ENCODE data around the gene SH2D2A.
A peak's percentile ranks its signal among the peaks of the same experiment; 100 is the strongest.

The SH2D2A gene

DNA sequence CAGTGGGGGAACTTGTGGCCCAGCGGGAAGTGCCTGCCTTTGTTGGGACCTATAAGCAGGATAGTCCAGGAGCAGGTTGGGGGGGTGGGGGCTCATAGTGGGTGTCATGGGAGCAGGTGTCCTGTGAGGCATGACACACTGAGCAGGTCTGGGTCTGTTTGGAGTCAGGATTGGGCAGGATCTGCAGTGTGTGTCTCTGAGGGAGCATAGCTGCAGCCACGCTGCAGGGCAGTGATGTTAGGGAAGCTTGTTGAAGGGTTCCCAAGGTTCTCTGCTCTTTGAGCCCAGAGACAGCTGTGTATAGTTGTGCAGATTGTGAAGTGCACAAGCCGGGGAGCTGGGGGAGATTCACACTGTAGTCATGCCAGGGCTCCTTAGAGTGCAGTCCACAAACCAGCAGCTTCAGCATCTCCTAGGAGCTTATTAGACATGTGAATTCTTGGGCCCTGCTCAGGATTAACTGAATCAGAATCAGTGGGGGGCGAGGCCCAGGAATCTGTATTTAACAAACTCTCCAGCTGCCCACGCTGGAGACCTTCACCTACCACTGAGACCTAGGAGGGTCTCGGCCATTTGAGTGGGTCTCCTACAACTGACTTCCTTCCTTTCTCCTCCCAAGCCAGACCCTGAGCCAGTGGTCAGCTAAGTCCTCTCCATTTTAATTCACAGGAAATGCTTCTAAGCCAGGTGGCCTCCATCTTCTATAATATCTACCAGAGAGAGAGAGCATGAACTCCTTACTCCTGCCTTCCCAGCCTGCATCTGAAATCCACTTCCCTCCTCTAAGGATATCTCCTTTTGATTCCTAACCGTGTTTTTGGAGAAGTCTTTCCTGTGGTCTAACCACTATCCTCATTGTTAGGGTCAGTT, 31.2 kb upstream of the SH2D2A start:
- no peak for DNase-seq (ENCODE audit: low spot score)

DNA sequence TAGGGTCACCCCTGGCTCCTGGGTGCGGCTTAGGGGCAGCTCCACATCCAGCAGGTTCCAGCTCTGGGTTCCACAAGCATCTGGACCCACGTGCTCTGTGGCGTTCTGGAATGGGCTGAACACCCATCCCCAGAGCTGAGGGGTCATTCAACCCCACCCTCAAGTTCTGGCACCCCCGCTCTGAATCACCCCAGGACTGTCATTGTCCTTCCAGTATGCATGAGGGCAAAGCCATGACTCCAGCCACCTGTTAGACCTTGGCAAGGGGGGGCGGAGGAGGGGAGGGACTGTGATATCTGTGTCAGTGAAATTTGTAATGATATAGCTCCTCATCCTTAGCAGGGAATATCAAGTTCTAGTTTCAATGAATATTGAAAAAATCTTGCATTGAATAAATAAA, 30.0 kb upstream of the SH2D2A start:
- DNase-seq (ENCODE audit: low spot score): no peak

DNA sequence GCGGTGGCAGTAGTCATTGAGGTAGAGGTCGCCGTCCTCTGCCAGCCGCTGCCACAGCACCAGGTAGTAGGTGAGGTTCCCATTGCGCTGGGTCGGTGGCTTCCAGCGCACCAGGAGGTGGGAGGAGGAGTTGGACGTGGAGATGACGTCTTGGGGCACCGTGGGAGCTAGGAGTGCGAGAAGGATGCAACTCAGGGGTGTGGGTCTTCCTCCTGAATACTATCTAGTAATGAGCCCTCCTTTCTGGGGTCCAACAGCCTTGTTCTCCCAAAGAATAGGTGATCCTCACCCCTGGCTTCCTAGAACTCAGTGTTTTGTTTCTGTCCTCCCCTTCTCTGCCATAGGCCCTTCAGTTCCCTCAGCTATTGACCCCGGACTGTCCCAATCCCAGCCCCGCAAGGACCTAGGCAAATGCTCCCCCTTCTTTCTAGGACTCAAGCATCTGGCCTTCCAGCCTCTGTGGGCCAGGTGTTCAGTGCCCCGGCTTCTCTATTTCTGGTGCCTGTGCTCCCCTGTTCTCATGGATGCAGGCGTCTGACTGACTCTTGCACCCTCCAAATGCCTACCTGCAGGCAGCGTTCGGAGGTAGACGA, 29.4 kb upstream of the SH2D2A start:
- no peak for DNase-seq (ENCODE audit: low spot score)

DNA sequence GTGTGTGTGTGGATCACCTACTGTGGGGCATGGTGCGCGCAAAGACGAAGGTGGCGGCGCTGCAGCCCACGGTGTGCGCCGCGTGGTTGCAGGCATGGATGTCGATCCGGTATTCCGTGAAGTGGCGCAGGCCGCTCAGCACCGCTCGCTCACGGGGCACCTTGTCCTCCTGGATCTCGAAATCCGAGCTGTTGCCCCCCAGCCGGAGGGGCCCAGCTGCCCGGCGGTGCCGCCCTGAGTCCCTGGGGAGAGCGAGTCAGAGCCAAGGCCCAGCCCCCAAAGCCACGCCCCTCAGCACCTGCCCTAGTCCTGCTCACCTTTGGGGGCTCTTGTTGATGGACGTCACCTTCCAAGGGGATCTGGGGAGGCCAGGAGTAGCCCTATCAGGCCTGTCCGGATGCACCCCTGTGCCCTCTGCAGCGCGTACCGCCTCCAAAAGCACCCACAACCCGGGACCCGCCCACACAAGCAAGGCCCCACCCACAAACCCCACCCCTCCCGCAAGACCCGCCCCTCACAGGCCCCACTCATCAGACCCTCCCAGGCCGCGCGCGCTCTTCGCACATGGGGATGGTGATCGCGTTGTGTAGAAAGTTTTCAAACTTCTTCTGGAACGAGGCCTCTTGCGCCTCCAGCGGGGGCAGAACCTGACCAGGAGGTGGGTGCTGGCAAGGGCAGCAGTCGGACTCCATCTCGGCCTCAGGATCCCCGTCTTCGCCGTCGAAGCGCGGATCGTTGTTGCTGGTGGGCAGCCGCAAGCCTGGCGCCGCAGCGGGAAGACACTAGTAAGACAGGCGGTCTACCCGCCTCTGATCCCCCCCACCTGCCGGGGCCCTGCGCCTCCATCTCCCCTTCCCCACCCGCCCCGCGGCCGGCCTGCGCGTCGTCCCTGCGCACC, 28.7 kb upstream of the SH2D2A start:
- peak; percentile 33 for DNase-seq (ENCODE audit: low spot score)

DNA sequence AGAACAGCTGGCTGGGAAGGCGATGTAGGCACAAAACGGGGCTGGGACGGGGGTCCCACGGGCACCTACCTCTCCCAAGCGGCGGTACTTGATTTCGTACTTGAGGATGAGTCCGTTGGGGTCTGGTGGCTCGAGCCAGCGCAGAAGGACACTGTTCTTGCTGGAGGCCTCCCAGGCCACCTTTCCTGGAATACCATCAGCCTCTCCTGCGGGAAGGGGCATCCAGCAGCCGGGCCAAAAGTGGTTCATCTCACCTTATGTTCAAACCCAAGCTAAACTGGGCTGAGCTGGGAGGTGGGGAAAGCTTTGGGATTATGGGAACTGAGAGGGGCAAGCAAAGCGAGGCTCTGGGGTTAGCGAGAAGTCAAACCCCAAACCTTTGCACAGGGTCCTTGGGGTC, 28.0 kb upstream of the SH2D2A start:
- no peak for DNase-seq (ENCODE audit: low spot score)

DNA sequence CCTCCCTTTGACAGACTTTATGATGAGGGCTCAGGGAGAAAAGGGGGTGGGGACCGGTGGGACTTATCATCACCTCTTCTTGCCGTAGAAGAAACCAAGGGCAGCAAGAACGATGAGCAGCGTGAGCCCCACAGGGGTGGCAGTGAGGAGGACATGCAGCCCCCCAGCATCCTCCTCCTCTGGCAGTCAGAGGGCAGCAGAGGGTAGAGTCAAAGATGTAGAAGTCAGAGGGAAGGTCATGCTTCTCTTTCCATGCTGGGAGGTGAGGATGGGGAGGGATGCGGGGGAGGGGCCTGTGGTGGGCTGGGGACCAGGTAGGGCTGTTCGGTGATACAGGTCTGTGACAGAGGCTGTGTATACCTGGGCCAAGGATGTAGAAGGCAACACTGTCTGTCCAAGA, 27.5 kb upstream of the SH2D2A start:
- no peak for DNase-seq (ENCODE audit: low spot score)

DNA sequence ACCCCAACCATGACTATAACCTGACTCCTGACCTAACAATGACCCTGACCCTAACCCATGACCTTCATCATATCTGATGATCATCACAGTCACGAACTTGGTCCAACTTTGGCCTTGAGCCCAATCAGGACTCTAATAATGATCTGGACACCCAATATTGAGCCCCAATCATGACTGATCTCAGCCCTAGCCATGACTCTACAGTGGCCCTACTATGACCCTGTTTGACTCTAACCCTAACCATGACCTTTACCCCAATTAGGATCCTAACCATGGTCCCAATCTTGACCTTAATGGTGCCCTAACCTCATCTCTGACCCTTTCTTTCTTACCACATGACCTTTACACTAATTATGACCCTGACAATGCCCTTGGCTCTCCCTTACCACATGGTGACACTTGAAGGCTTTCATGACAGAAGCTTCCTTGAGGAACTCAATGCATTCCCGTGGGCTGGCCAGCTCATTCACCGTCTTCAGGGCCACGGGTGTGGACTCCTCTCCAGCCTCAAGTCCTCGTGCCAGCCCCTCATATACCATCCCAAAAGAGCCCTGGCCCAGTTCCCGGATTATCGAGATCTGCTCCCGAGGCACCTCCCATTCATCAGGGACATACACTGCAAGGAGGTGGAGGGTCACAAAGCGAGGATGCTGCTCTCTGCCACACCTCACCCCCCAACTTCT, 26.1 kb upstream of the SH2D2A start:
- no peak for DNase-seq (ENCODE audit: low spot score)

DNA sequence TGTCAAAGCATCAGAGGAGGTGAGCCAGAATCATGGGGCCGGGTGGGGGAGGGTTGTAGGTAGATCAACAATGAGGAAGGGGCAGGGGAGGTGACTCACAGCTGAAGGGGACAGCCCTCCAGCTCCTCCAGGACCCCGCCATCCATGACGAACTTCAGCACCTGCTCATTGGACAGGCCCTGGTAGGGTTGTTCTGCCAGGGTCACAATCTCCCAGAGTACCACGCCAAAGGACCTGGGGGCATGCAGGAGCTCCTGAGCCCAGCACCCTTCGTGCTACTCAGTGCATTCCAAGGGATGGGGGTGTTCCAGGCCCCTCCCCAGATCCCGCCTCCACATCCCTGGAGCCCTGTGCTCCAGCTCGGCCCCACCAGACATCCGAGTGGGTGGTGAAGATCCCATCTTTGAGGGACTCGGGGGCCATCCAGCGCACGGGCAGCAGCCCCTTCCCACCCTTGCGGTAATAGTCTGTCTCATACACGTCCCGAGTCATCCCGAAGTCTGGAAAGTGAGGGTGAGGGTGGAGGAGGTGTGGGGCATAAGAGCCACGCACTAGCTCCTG, 24.7 kb upstream of the SH2D2A start:
- DNase-seq (ENCODE audit: low spot score): no peak

DNA sequence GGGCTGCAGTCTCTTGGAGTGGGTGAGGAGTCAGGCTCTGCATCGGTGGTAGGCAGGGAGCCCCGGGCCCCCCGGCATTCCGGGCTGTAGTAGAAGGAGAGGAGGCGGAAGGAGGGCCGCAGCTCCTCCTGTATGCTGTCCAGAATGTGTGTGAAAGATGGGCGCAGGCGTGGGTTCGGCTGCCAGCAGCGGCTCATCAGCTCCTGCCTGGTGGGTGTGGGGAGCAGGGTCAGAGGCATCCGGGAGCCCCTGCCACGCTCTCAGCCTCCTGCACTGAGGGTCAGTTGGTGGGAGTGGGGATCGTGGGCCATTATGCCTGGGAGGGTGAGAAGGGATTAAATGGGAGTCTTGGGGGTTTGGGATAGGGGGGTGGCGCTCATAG, 24.2 kb upstream of the SH2D2A start:
- DNase-seq (ENCODE audit: low spot score): no peak

DNA sequence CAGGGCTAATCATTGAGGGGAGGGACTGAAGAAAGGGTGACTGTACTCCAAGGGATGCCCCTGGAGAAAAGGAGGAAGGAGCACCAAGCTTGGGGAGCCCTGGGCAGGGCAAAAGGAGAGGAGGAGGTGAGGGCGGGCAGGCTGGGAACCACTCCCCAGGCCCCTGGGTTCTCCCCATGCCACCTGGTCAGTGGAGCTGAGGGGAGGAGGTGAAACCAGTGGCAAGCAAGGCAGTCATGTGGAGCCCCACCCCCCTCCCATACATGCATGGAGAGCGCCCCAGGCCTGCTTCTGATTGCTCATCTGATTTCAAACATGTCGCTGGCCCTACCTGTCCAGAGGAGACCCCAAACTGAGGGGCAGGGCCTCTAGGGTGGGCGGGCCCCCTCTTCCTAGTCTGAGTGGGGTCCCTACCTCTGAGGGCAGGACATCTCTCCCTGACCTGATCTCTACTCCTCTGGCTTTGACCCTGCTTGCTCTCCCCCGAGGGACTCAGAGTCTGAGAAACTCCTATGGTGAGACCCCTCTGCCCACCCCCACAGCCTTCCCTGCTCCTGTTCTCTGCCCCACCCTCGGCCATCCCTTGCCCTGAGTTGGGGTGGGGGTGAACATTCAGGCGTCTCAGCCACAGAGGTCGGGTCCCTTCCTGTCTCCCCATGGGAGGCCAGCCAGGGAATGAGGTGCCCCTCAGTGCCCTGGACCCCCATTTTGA, 23.7 kb upstream of the SH2D2A start:
- no peak for DNase-seq (ENCODE audit: low spot score)

DNA sequence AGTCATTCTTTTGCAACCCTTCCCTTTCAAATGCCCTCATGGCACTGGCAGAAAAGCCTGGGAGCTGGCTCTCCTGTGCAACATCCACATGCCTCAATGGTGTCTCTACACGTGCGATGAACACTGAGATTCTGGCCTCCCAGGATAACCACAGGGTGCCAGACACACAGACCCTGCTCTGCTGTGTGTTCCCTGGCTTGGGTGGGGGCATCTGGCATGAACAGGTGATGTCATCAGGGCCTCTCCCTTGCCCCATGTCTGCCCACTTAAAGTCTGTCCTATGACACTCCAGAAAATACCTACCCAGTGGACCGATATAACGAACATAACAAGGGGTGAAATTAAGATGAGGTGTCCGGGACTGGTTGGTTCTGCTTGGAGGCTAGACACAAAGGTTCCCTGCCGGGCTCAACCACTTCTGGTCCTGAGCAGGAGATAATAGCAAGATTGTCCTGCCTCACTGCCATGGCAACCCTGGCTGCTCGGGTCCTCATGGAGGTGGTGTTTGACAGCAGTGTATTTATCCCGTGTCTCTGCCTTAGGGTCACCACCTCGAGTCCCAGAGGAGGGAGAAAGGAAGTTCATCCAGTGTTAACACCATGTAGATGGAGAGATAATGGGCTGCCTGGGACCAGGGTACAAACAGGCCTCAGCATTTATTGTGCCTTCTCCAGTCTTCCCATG, 22.9 kb upstream of the SH2D2A start:
- DNase-seq (ENCODE audit: low spot score): no peak

DNA sequence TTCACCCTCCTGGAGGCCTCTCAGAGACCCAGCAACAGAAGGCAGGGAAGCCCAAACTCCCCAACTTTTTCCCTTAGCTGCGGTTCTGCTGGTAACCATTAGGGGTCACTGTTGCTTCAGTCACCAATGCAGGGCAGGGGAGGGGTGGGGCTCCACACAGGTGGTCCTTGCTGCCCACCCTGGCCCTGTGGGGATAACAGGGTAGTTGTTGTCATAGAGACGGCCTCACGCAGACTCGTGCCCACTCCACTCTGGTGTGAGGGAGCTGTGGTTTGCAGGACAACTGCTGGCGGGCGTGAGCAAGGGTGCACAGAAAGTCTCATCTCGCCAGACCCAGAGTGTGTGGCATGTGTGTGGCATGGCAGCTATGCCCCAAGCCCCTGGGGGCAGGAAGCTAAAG, 22.3 kb upstream of the SH2D2A start:
- peak; percentile 72 for DNase-seq (ENCODE audit: low spot score)

DNA sequence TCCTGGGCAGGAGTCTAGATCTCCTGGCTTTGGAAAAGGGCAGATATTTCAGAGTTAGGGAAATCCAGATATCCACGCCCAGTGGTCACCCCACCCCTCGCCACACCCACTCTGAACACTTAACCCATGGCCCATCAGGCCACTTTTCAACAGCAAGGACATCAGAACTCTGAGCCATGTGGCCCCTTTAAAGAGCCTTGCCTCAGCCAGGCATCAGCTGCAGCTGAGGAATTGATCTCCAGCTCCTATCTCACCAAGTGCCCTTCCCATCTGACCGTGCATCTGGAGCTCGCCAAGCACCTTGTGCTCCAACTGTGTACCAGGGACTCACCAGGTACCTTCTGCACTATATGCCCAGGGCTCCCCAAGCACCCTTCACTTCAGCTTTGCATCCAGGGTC, 20.2 kb upstream of the SH2D2A start:
- DNase-seq (ENCODE audit: low spot score): no peak

DNA sequence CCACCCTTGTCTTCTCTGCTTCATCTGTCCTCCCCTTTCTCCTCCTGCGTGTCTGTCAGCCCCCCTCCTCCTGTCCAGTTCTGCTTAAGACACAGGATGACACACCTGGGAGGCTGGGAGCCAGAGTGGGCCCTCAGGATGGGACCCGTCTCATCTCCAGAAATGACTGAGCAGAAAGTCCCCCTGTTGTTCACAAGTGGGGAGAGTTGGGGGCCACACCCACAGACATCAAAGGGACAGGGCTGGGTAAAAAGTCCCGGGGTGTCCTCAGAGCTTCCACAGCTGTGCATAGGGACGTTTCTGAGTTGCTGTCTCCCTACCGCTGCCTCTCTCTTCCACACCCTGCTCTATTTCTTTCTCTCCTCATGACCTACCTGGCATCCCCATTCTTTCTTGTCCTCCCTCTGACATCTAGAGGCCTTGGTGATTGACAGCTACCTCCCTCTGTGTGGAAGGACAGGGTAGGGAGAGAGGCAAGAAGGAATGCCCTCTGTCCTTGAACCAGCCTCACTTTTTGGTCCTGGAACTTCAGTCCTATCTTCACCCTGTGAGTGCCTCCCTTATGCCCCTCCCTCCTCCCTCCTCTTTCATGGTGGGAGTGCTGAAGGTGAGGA, 19.5 kb upstream of the SH2D2A start:
- DNase-seq (ENCODE audit: low spot score): no peak

DNA sequence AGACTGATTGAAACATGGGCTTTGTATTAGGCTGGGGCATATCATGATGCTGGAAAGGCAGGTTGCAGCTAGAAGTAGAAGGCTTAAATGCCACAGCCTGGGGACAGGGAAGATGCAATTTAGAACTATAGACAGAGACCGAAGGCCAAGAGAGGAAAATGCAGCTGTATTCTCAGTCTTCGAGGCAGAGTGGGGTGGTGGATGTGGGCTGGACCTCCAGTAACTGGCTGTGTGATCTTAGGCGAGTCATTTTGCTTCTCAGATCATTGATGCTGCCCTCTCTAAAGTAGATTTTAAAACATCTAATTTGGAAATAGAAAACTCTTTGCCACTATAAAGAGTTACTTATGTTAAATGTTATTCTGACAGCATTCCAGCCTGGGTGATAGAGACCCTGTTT, 17.7 kb upstream of the SH2D2A start:
- DNase-seq (ENCODE audit: low spot score): no peak

DNA sequence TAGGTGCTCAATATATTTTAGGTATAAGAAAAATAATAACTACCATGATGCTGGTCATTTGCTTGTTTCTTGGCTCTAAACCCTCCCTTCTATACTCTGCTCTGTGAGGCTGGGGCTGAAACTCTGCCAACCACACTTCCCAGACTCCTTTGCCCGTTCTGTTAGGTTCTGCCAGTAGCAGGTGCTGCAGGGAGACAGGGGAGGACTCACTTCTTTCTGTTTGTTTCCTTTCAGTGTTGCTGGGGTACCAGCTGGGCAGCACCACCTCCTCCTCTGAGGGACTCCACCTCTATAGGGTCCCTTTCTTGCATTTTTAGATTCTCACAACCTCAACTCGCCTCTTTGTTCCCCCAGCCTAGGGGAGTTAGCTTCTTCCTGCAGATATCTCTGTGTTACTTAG, 17.0 kb upstream of the SH2D2A start:
- DNase-seq (ENCODE audit: low spot score): no peak

DNA sequence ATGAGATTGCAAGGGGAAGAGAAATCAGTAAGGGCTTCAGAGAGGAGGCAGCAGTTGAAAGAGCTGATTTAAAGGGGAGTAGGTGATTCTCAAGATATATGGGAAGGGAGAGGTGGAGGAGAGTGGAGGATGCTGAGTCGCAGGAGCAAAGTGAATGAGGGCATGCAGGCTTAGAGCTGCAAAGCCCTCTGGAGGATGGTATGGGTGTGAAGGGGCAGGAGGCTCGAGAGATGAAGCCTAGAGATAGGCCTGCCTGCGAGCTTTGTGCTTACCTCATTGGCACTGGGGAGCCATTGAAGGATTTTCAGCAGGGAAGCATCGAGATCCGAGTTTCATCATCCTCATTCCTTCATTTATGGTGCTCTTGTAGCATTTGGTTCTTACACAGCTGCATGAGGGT, 15.8 kb upstream of the SH2D2A start:
- no peak for DNase-seq (ENCODE audit: low spot score)

DNA sequence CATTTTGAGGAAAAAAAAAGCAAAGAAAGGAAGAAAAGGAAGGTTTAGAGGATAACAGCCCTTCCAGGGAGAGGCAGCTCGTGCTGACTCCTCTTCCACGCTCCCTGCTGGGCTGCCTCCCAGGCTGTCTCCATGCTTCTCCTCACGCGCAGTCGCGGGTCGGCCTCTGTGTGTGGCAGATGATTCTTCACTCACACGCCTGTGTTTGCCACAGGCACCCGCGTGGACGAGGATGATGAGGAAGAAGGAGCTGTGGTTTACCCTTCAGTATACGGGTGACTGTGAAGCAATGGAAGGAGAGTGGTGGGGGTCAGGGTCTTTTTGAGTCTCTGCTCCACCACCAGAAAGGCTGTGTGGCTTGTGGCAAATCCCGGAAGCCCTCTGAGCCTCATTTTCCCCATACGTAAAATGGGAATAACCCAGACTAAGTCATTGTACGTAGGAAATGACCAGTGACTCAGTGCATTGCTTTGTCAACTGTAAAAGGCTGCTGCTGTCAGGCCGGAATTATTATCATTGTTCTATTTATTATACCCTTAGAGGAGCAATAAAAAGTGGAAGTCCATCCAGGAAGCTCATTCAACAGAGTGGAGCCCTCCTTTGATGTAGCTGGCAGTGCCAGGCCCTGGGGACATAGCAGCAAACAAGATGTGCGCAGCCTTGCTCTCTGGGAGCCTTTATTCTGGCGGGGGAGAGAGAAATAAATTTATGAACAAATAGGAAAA, 11.9 kb upstream of the SH2D2A start:
- DNase-seq (ENCODE audit: low spot score): no peak

DNA sequence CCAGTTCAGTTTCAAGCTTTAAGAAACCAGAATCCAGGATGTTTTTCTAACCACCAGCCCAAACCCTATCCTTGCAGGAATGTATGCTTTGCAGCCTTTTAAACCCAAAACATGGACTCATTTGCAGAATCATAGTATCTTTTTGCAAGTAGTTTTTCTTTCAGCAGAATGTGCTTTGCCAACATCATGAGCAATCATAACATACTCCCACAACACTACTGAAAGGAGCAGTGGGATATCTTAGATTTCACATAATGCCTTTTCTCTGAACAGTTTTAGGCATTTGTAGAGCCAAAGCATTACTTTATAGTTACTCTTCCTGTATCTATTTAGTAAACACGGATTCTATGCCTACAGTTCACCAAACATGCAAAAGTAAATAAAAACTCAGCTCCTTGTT, 10.0 kb upstream of the SH2D2A start:
- DNase-seq (ENCODE audit: low spot score): no peak
